Fibroblast of peridontal ligament (primary cell): ENCODE data around the gene MACO1.
"Not testable (repeated sequence)": the region's sequence is repeated elsewhere in the genome, so short reads cannot be mapped to it uniquely, and the experiment has no call there.

ENCODE experiments used
- DNase-seq: peaks from one replicate; pipeline ENCODE4 v3.0.0-alpha.2; 2010; ENCODE audit errors: extremely low read depth

The MACO1 gene

GRCh38 chr1:25456502-25456901, 25.8 kb downstream of the MACO1 start:
- no peak for DNase-seq

GRCh38 chr1:25458541-25459298, 28.0 kb downstream of the MACO1 start:
- DNase-seq = peak; percentile 18

GRCh38 chr1:25460020-25460419, 29.3 kb downstream of the MACO1 start:
- no peak for DNase-seq

GRCh38 chr1:25460816-25461215, 30.1 kb downstream of the MACO1 start:
- DNase-seq = not testable (repeated sequence)

GRCh38 chr1:25461849-25462248, 31.2 kb downstream of the MACO1 start:
- DNase-seq = no peak

- DNase-seq = no peak
Observed at GRCh38 chr1:25462732-25463131, 32.0 kb downstream of the MACO1 start.

GRCh38 chr1:25467193-25467592, 36.5 kb downstream of the MACO1 start:
- DNase-seq = no peak

- DNase-seq = no peak
Observed at GRCh38 chr1:25467616-25468015, 36.9 kb downstream of the MACO1 start.

- peak; percentile 18 for DNase-seq
Observed at GRCh38 chr1:25468033-25468432, 37.3 kb downstream of the MACO1 start.

GRCh38 chr1:25469177-25469576, 38.5 kb downstream of the MACO1 start:
- peak; percentile 56 for DNase-seq

GRCh38 chr1:25472471-25472870, 41.8 kb downstream of the MACO1 start:
- DNase-seq = no peak

- no peak for DNase-seq
Observed at GRCh38 chr1:25473653-25474225, 43.0 kb downstream of the MACO1 start.

GRCh38 chr1:25474439-25475047, 43.8 kb downstream of the MACO1 start:
- no peak for DNase-seq

GRCh38 chr1:25476186-25477097, 45.7 kb downstream of the MACO1 start:
- DNase-seq = no peak

GRCh38 chr1:25477448-25478034, 46.8 kb downstream of the MACO1 start:
- no peak for DNase-seq

- DNase-seq = no peak
Observed at GRCh38 chr1:25478633-25479032, 47.9 kb downstream of the MACO1 start.

GRCh38 chr1:25481625-25482024, 50.9 kb downstream of the MACO1 start:
- DNase-seq = no peak

- no peak for DNase-seq
Observed at GRCh38 chr1:25482211-25482610, 51.5 kb downstream of the MACO1 start.

- DNase-seq = no peak
Observed at GRCh38 chr1:25484096-25484495, 53.4 kb downstream of the MACO1 start.

- no peak for DNase-seq
Observed at GRCh38 chr1:25484533-25484932, 53.8 kb downstream of the MACO1 start.

GRCh38 chr1:25485536-25486411, 55.1 kb downstream of the MACO1 start:
- DNase-seq = no peak
